ENCODE data around the gene FLRT2. TPM values are rescaled to one million over a fixed set of nuclear protein-coding genes. Genes with fewer than 3 reads are reported as not detected.

FLRT2 gene
- total and polyA plus RNA-seq, 9 of the 15 experiments (the other 6 are each of a cell fraction or from before 2014, with no cell fraction given), result 0.02 TPM; not detected in 8

DNA sequence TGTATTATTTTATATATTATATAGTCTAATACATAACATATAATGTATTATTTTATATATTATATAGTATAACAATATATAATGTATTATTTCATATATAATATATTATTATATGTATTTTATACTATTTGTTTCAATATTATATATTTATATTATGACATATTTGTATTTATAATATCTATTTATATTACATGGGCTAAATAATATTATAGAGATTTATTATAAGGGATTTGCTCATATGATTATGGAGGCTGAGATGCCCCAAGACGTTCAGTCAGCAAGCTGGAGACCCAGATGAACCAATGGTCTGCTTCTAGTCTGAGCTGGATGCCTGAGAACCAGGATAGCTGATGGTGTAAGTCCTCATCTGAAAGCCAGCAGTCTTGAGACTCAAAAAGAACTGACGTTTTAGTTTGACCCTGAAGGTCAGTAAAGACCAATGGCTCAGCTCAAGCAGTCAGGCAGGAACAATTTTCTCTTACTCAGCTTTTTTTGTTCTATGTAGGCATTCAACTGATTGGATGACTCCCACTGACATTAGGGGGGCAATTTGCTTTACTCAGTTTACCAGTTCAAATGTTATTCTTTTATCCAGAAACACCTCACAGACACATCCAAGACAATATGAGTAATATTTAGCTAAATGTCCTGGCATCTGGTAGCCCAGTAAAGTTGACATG is 130.4 kb downstream of the FLRT2 start:
- no peak for ATAC-seq
- no peaks in the 10 kb centered on the region for H3K27me3 ChIP-seq (ENCODE audit: control insufficient read depth in 2 of 2, insufficient read depth in 2 of 2, low read length in 2 of 2)
- WGBS (ENCODE audit: insufficient coverage, low coverage, missing lambda C conversion rate), result 0% methylated on average over 1 of the region's 2 CpGs
- no peaks in the 10 kb centered on the region for H3K79me2 ChIP-seq (ENCODE audit: control insufficient read depth, insufficient read depth, low read length)
- FAIRE-seq, result no peak
- no peaks in the 10 kb centered on the region for H3K9me1 ChIP-seq (ENCODE audit: control insufficient read depth, insufficient read depth, low read length)
- in situ Hi-C loops (cut with MboI) (no loop called here), intact Hi-C loops (cut with micrococcal nuclease) (no loop called here)
- no peaks in the 10 kb centered on the region for H3K9me3 ChIP-seq (replicated peaks; ENCODE audit: control insufficient read depth, insufficient read depth, low read depth, low read length)
- no peak overlapping the region for H2AFZ ChIP-seq (ENCODE audit: low read depth, low read length)
- TF ChIP-seq, protein P1, sequence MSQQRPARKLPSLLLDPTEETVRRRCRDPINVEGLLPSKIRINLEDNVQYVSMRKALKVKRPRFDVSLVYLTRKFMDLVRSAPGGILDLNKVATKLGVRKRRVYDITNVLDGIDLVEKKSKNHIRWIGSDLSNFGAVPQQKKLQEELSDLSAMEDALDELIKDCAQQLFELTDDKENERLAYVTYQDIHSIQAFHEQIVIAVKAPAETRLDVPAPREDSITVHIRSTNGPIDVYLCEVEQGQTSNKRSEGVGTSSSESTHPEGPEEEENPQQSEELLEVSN (IDR thresholded peaks at IDR 0.05; ENCODE audit: borderline replicate concordance in 1 of 2, extremely low read depth in 1 of 2, insufficient read depth in 1 of 2, insufficient read length in 1 of 2, low read depth in 1 of 2, low read length in 1 of 2, poor library complexity in 1 of 2, severe bottlenecking in 1 of 2), result no peak
- TF ChIP-seq, protein P2, sequence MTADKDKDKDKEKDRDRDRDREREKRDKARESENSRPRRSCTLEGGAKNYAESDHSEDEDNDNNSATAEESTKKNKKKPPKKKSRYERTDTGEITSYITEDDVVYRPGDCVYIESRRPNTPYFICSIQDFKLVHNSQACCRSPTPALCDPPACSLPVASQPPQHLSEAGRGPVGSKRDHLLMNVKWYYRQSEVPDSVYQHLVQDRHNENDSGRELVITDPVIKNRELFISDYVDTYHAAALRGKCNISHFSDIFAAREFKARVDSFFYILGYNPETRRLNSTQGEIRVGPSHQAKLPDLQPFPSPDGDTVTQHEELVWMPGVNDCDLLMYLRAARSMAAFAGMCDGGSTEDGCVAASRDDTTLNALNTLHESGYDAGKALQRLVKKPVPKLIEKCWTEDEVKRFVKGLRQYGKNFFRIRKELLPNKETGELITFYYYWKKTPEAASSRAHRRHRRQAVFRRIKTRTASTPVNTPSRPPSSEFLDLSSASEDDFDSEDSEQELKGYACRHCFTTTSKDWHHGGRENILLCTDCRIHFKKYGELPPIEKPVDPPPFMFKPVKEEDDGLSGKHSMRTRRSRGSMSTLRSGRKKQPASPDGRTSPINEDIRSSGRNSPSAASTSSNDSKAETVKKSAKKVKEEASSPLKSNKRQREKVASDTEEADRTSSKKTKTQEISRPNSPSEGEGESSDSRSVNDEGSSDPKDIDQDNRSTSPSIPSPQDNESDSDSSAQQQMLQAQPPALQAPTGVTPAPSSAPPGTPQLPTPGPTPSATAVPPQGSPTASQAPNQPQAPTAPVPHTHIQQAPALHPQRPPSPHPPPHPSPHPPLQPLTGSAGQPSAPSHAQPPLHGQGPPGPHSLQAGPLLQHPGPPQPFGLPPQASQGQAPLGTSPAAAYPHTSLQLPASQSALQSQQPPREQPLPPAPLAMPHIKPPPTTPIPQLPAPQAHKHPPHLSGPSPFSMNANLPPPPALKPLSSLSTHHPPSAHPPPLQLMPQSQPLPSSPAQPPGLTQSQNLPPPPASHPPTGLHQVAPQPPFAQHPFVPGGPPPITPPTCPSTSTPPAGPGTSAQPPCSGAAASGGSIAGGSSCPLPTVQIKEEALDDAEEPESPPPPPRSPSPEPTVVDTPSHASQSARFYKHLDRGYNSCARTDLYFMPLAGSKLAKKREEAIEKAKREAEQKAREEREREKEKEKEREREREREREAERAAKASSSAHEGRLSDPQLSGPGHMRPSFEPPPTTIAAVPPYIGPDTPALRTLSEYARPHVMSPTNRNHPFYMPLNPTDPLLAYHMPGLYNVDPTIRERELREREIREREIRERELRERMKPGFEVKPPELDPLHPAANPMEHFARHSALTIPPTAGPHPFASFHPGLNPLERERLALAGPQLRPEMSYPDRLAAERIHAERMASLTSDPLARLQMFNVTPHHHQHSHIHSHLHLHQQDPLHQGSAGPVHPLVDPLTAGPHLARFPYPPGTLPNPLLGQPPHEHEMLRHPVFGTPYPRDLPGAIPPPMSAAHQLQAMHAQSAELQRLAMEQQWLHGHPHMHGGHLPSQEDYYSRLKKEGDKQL (CRISPR knock-in tag; IDR thresholded peaks at IDR 0.05; ENCODE audit: borderline replicate concordance), result no peak
- TF ChIP-seq ADNP (tag; IDR thresholded peaks at IDR 0.05) (no peak), PKNOX1 (IDR thresholded peaks at IDR 0.05) (no peak)
- no TSS peak for BruUV-seq (replicated peaks)
- no peak overlapping the region for H3K4me2 ChIP-seq (ENCODE audit: insufficient read depth, low read length)
- H3K4me3 ChIP-seq, result no peak overlapping the region
- H3K4me1 ChIP-seq (replicated peaks in 1 of 2; ENCODE audit: control insufficient read depth in 2 of 2, insufficient read depth in 2 of 2, low read length in 2 of 2), result no peaks in the 10 kb centered on the region
- DNase-seq (ENCODE audit: extremely low read depth in 1 of 4, low spot score in 3 of 4), result no peak
- H3K27ac ChIP-seq (ENCODE audit: extremely low read depth, low read depth, low read length), result no peak overlapping the region
- no peak overlapping the region for H3K9ac ChIP-seq (ENCODE audit: insufficient read depth in 1 of 2, low read depth in 2 of 2, low read length in 2 of 2)
- no peaks in the 10 kb centered on the region for H3K36me3 ChIP-seq (ENCODE audit: control insufficient read depth, insufficient read depth, low read length)
- CTCF ChIA-PET (ENCODE audit: low intra/inter-chr PET ratio), result no interaction called here
- no peaks in the 10 kb centered on the region for H4K20me1 ChIP-seq (replicated peaks; ENCODE audit: control insufficient read depth, insufficient read depth, low read length)
- POLR2A ChIA-PET, result no interaction called here

Measured in K562 (cell line).